ENCODE measurements around the gene ZNF324.
"Not testable (repeated sequence)": the region's sequence is repeated elsewhere in the genome, so short reads cannot be mapped to it uniquely, and the experiment has no call there.

Gene ZNF324

DNA sequence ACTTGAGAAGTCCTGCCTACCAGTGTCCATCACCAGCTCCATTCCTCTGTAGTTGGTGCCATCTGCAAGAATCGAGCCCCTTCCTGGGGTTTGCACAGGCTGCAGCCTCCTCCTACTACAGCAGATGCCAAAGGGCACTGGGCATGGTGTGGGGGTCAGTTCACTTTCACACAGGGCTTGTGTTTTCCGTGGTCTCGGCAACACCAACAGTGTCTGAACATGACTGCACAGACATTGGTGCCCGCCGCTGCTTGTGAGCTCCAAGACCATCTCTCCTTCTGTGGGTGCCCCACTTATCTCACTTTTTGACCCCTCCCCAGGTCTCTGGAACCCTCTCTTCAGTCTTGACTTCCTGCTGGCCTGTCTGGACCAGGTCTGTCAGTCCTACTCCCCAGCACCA is 24.5 kb downstream of the ZNF324 start:
- TF ChIP-seq, protein P1, sequence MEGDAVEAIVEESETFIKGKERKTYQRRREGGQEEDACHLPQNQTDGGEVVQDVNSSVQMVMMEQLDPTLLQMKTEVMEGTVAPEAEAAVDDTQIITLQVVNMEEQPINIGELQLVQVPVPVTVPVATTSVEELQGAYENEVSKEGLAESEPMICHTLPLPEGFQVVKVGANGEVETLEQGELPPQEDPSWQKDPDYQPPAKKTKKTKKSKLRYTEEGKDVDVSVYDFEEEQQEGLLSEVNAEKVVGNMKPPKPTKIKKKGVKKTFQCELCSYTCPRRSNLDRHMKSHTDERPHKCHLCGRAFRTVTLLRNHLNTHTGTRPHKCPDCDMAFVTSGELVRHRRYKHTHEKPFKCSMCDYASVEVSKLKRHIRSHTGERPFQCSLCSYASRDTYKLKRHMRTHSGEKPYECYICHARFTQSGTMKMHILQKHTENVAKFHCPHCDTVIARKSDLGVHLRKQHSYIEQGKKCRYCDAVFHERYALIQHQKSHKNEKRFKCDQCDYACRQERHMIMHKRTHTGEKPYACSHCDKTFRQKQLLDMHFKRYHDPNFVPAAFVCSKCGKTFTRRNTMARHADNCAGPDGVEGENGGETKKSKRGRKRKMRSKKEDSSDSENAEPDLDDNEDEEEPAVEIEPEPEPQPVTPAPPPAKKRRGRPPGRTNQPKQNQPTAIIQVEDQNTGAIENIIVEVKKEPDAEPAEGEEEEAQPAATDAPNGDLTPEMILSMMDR (IDR thresholded peaks at IDR 0.05; ENCODE audit: low read depth, low read length) = no peak
- no peak overlapping the region for H3K4me3 ChIP-seq (replicated peaks in 1 of 2; ENCODE audit: low read depth in 2 of 2, low read length in 2 of 2)
- no peak for DNase-seq (ENCODE audit: low read depth in 2 of 2)

DNA sequence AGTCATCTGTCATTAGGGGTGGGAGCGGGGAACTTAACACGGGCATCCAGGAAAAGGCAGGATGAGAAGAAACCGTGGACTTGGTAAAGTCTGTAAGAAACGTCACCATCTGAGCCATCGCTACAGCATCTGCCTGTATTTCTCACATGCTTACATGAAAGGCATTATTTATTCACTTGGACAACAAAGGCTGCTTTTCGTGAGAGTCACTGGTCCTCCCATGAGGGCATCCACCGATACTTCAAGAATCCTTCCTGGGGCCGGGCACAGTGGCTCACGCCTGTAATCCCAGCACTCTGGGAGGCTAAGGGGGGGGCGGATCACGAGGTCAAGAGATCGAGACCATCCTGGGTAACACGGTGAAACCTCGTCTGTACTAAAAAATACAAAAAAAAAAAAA is 25.4 kb downstream of the ZNF324 start:
- no peak overlapping the region for H3K4me3 ChIP-seq (replicated peaks in 1 of 2; ENCODE audit: low read depth in 2 of 2, low read length in 2 of 2)
- TF ChIP-seq, protein P1 (IDR thresholded peaks at IDR 0.05; ENCODE audit: low read depth, low read length) = no peak
- no peak for DNase-seq (ENCODE audit: low read depth in 2 of 2)

DNA sequence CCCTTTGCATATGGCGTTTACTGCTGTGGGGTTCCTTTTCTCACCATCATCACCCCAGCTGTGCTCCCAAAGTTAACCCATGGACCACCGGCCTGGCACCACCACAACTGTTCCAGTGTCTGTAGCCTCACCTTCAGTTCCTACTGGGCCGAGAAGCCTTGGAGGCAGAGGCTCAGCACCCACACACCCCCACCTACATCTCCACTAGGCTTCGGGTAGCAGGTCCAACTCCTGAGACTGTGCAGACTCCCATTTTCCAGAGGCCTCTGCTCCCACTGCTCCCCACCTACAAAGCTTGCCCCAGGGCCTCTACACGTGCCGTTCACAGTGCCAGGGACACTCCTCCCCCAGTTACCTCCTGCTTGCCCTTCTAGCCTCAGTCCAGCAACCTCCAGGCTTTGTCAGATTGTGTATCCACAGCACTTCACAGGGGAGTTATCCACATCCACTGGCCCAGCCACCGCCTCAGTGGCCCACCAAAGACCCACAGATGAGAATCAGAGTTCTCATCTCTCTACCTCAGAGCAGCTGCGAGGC is 30.8 kb downstream of the ZNF324 start:
- DNase-seq (ENCODE audit: low read depth in 2 of 2) = no peak
- no peak overlapping the region for H3K4me3 ChIP-seq (replicated peaks in 1 of 2; ENCODE audit: low read depth in 2 of 2, low read length in 2 of 2)
- TF ChIP-seq, protein P1 (IDR thresholded peaks at IDR 0.05; ENCODE audit: low read depth, low read length) = no peak

- TF ChIP-seq, protein P1 (IDR thresholded peaks at IDR 0.05; ENCODE audit: low read depth, low read length) = no peak
- H3K4me3 ChIP-seq (replicated peaks in 1 of 2; ENCODE audit: low read depth in 2 of 2, low read length in 2 of 2) = peak overlapping the region; percentile 43 to 51
- no peak for DNase-seq (ENCODE audit: low read depth in 2 of 2)
These were observed 31.6 kb downstream of the ZNF324 start for GRCh38 chr19:58498316-58499020.

GRCh38 chr19:58499021-58499927 is 32.4 kb downstream of the ZNF324 start:
- DNase-seq (ENCODE audit: low read depth in 2 of 2) = peak; percentile 99
- TF ChIP-seq, protein P1 (IDR thresholded peaks at IDR 0.05; ENCODE audit: low read depth, low read length) = peak; percentile 50
- peak overlapping the region; percentile 57 to 68 for H3K4me3 ChIP-seq (replicated peaks in 1 of 2; ENCODE audit: low read depth in 2 of 2, low read length in 2 of 2)

GRCh38 chr19:58500242-58500641 is 33.4 kb downstream of the ZNF324 start:
- no peak for DNase-seq (ENCODE audit: low read depth in 2 of 2)
- TF ChIP-seq, protein P1 (IDR thresholded peaks at IDR 0.05; ENCODE audit: low read depth, low read length) = no peak
- H3K4me3 ChIP-seq (replicated peaks in 1 of 2; ENCODE audit: low read depth in 2 of 2, low read length in 2 of 2) = peak overlapping the region in 1 of 2 donors; percentile 57

GRCh38 chr19:58507602-58508223 is 40.8 kb downstream of the ZNF324 start:
- not testable (repeated sequence) for H3K4me3 ChIP-seq (replicated peaks in 1 of 2; ENCODE audit: low read depth in 2 of 2, low read length in 2 of 2); DNase-seq (ENCODE audit: low read depth in 2 of 2)

Data from cardiac fibroblast (primary cell).